K562 (cell line): ENCODE data around the gene SCYL2. TPM values are rescaled to one million over a fixed set of nuclear protein-coding genes. Genes with fewer than 3 reads are reported as not detected.

ENCODE experiments used
- ATAC-seq: fragments of 200-7000 bp; cut with Tn5 transposase; 3 replicates; pipeline ENCODE4 v1.9.1; 2020; ENCODE audit warnings: moderate library complexity
- BruUV-seq: library from RNA; stranded (reverse); fragments of 400-500 nt; replicated peaks from 2 replicates; lab custom pipeline; 2021; lab: Mats Ljungman, UMichigan
- CTCF ChIA-PET: fragments of 300-600 bp; formaldehyde crosslinking; extraction: SDS; loops from one replicate; lab custom pipeline; 2021; ENCODE audit warnings: low intra/inter-chr PET ratio; lab: Yijun Ruan, JAX
- POLR2A ChIA-PET: fragments of 300-600, 350-650 bp; sonication (Branson Sonifier 250); formaldehyde crosslinking; extraction: SDS; loops from one replicate; lab custom pipeline; 2021; ENCODE audit warnings: antibody characterized with exemption, inconsistent platforms; lab: Yijun Ruan, JAX
- DNase-seq, 4 experiments: peaks; one replicate each; pipeline versions ENCODE4 v3.0.0 to v3.0.0-alpha.2; 2011 to 2018; ENCODE audit warnings: low spot score in 3 of 4, mixed read lengths in 3 of 4; ENCODE audit errors: extremely low read depth in 1 of 4
- FAIRE-seq: peaks from 2 replicates; lab custom pipeline; 2011; peaks lifted over from hg19 to GRCh38; lab: Jason Lieb, UNC
- H2AFZ ChIP-seq: 2 replicates; pipeline ENCODE4 v1.6.0; 2011; ENCODE audit warnings: low read depth, low read length, control low read depth, inconsistent platforms
- H3K27ac ChIP-seq: fragments of 200-600 bp; 3 replicates; pipeline ENCODE4 v1.8.0; 2011; ENCODE audit warnings: low read depth, mild to moderate bottlenecking, control low read depth, inconsistent platforms, low read length, moderate library complexity, mixed read lengths; ENCODE audit errors: extremely low read depth
- H3K27me3 ChIP-seq, 2 experiments: fragments of 300-600 bp in 1 of 2; 2 replicates in 1 of 2; 3 replicates in 1 of 2; pipeline versions ENCODE4 v1.6.0 to v1.8.0; 2011; ENCODE audit warnings: inconsistent platforms in 2 of 2, low read length in 2 of 2, mild to moderate bottlenecking in 1 of 2, mixed read lengths in 1 of 2, moderate library complexity in 1 of 2; ENCODE audit not compliant: control insufficient read depth in 2 of 2, insufficient read depth in 2 of 2
- H3K36me3 ChIP-seq: fragments of 300-600 bp; 3 replicates; pipeline ENCODE4 v1.8.0; 2011; ENCODE audit warnings: mild to moderate bottlenecking, low read length, inconsistent platforms; ENCODE audit not compliant: control insufficient read depth, insufficient read depth
- H3K4me1 ChIP-seq, 2 experiments: fragments of 200-600 bp in 1 of 2; replicated peaks in 1 of 2; 2 replicates in 1 of 2; 3 replicates in 1 of 2; pipeline versions ENCODE4 v1.5.1 to v1.8.0; 2011; ENCODE audit warnings: inconsistent platforms in 2 of 2, low read length in 2 of 2, mild to moderate bottlenecking in 1 of 2, mixed read lengths in 1 of 2, moderate library complexity in 1 of 2; ENCODE audit not compliant: control insufficient read depth in 2 of 2, insufficient read depth in 2 of 2
- H3K4me2 ChIP-seq: 2 replicates; pipeline ENCODE4 v1.6.1; 2011; ENCODE audit warnings: low read length, control low read depth, inconsistent platforms, mixed read lengths; ENCODE audit not compliant: insufficient read depth
- H3K4me3 ChIP-seq: fragments of 200-600 bp; sonication (generic), shearing (Covaris generic); 2 replicates; pipeline ENCODE4 v1.5.1; 2016; ENCODE audit warnings: control low read depth, inconsistent platforms
- H3K79me2 ChIP-seq: fragments of 200-600 bp; 3 replicates; pipeline ENCODE4 v1.8.0; 2011; ENCODE audit warnings: low read length, inconsistent platforms; ENCODE audit not compliant: control insufficient read depth, insufficient read depth
- H3K9ac ChIP-seq, 2 experiments: 2 replicates each; pipeline versions ENCODE4 v1.6.0 to v1.6.1; 2011; ENCODE audit warnings: low read depth in 2 of 2, low read length in 2 of 2, control low read depth in 1 of 2, inconsistent platforms in 1 of 2, mild to moderate bottlenecking in 1 of 2, mixed read lengths in 1 of 2; ENCODE audit not compliant: insufficient read depth in 1 of 2
- H3K9me1 ChIP-seq: one replicate; pipeline ENCODE4 v1.6.0; 2011; ENCODE audit warnings: inconsistent platforms, mild to moderate bottlenecking, low read length, moderate library complexity; ENCODE audit not compliant: control insufficient read depth, insufficient read depth
- H3K9me3 ChIP-seq: replicated peaks from 2 replicates; pipeline ENCODE4 v1.5.1; 2011; ENCODE audit warnings: low read depth, low read length, inconsistent platforms; ENCODE audit not compliant: control insufficient read depth, insufficient read depth
- H4K20me1 ChIP-seq: replicated peaks from 2 replicates; pipeline ENCODE4 v1.6.1; 2011; ENCODE audit warnings: low read length, inconsistent platforms, mixed read lengths; ENCODE audit not compliant: control insufficient read depth, insufficient read depth
- MCM5 ChIP-seq: fragments of 450-650 bp; IDR thresholded peaks from 2 replicates; pipeline ENCODE4 v1.6.1; 2016; ENCODE audit warnings: low read depth
- MYNN ChIP-seq, 2 experiments: sonication (generic); formaldehyde crosslinking in 1 of 2; IDR thresholded peaks; 2 replicates each; pipeline versions ENCODE4 v1.5.0 to v1.6.1; 2016 to 2020; ENCODE audit warnings: antibody characterized with exemption in 1 of 2, missing genetic modification reagents in 1 of 2
- RBM25 ChIP-seq: fragments of 200-400 bp; formaldehyde crosslinking; IDR thresholded peaks from 2 replicates; pipeline ENCODE4 v1.6.1; 2018; ENCODE audit warnings: low read length, low read depth, moderate library complexity; ENCODE audit not compliant: severe bottlenecking
- RFX1 ChIP-seq: fragments of 450-650 bp; IDR thresholded peaks from 2 replicates; pipeline ENCODE4 v1.6.1; 2016; ENCODE audit warnings: mild to moderate bottlenecking, moderate library complexity
- ZFP36 ChIP-seq: fragments of 150-350 bp; IDR thresholded peaks from 2 replicates; pipeline ENCODE4 v1.6.1; 2018; ENCODE audit warnings: low read length, low read depth; ENCODE audit not compliant: partially characterized antibody
- ZNF561 ChIP-seq: fragments of 450-650 bp; formaldehyde crosslinking; conservative IDR thresholded peaks from 2 replicates; pipeline ENCODE4 v1.4.0; 2020; ENCODE audit warnings: mild to moderate bottlenecking, moderate library complexity
- ZNF668 ChIP-seq: fragments of 250-450 bp; sonication (Bioruptor Pico); IDR thresholded peaks from 2 replicates; pipeline ENCODE4 v1.8.0; 2022; ENCODE audit warnings: mild to moderate bottlenecking, inconsistent platforms
- WGBS: fragments of 100-300 bp; shearing (Covaris generic); methylation state at CpG from one replicate; pipeline ENCODE4 v1.1.6; 2016; ENCODE audit warnings: low coverage, mixed read lengths; ENCODE audit not compliant: insufficient coverage; ENCODE audit errors: missing lambda C conversion rate; 5-methylcytosine and 5-hydroxymethylcytosine counted together
- in situ Hi-C: fragments of 300-500 bp; cut with MboI; formaldehyde crosslinking; loops from 4 replicates; pipeline ENCODE4 v1.15.0; 2018; ENCODE audit warnings: inconsistent platforms, mixed read lengths
- intact Hi-C: fragments of 100-400 bp; cut with micrococcal nuclease; formaldehyde crosslinking; loops from 2 replicates; pipeline ENCODE4 v1.14.2; 2022
- polyA plus RNA-seq, 8 experiments: library from polyadenylated mRNA; depleted of rRNA in 4 of 8; stranded (reverse) in 5 of 8; unstranded in 3 of 8; fragments of >200 nt; fragmentation: Nextera tagmentation in 2 of 8; fragmentation: Illumina TruSeq in 1 of 8; extraction: Ambion mirVana in 2 of 8; extraction: Trizol in 1 of 8; gene quantifications; 2 replicates each; pipeline versions ENCODE4 v1.2.1 to v1.2.3, GENCODE V29; 2011 to 2014; ENCODE audit warnings: inconsistent platforms in 1 of 8, missing spikeins in 1 of 8
- total RNA-seq, 7 experiments: library from RNA; depleted of rRNA in 6 of 7; stranded (reverse); fragments of >200 nt in 6 of 7; fragmentation: Illumina TruSeq in 2 of 7; extraction: Trizol in 2 of 7; gene quantifications; 2 replicates each; pipeline versions ENCODE4 v1.2.1 to v1.2.3, GENCODE V29; 2011 to 2021; ENCODE audit warnings: low replicate concordance in 1 of 7

The SCYL2 gene
- total and polyA plus RNA-seq, 9 of the 15 experiments (the other 6 are each of a cell fraction or from before 2014, with no cell fraction given): 9.9 to 49.0 (median 32.9) TPM

GRCh38 chr12:100360450-100360849 is 93.5 kb downstream of the SCYL2 start:
- H3K4me2 ChIP-seq: no peak overlapping the region
- H3K27ac ChIP-seq: no peak overlapping the region
- H4K20me1 ChIP-seq: no peaks in the 10 kb centered on the region
- no peaks in the 10 kb centered on the region for H3K79me2 ChIP-seq
- ATAC-seq (no peak), FAIRE-seq (no peak), DNase-seq (no peak)
- BruUV-seq: no TSS peak
- H3K9ac ChIP-seq: no peak overlapping the region
- peaks cover 0 to 17% of the 10 kb centered on the region in 2 experiments; a peak in 2 of 5 replicates for H3K27me3 ChIP-seq
- POLR2A ChIA-PET: no interaction called here
- CTCF ChIA-PET: no interaction called here
- H3K4me1 ChIP-seq: no peaks in the 10 kb centered on the region
- no peak overlapping the region for H3K4me3 ChIP-seq
- no peak for TF ChIP-seq MYNN (IDR thresholded peaks at IDR 0.05)
- TF ChIP-seq MYNN (CRISPR knock-in tag; IDR thresholded peaks at IDR 0.05): no peak
- no peak for TF ChIP-seq ZNF561 (CRISPR knock-in tag)
- peak; percentile 94 for TF ChIP-seq RBM25
- no peak for TF ChIP-seq MCM5
- TF ChIP-seq ZFP36: peak; percentile 76
- in situ Hi-C loops (no loop called here), intact Hi-C loops (no loop called here)
- no peaks in the 10 kb centered on the region for H3K9me3 ChIP-seq
- H3K36me3 ChIP-seq: no peaks in the 10 kb centered on the region
- no peaks in the 10 kb centered on the region for H3K9me1 ChIP-seq
- H2AFZ ChIP-seq: no peak overlapping the region

GRCh38 chr12:100364324-100364723 is 97.3 kb downstream of the SCYL2 start:
- CTCF ChIA-PET: no interaction called here
- no peaks in the 10 kb centered on the region for H4K20me1 ChIP-seq
- no peaks in the 10 kb centered on the region for H3K9me3 ChIP-seq
- no TSS peak for BruUV-seq
- no peak overlapping the region for H3K4me3 ChIP-seq
- no peaks in the 10 kb centered on the region for H3K9me1 ChIP-seq
- FAIRE-seq: no peak
- no peak overlapping the region for H3K4me2 ChIP-seq
- H3K27ac ChIP-seq: no peak overlapping the region
- H3K4me1 ChIP-seq: no peaks in the 10 kb centered on the region
- intact Hi-C loops: no loop called here
- H3K36me3 ChIP-seq: no peaks in the 10 kb centered on the region
- peaks cover 0 to 7% of the 10 kb centered on the region in 2 experiments; a peak in 2 of 5 replicates for H3K27me3 ChIP-seq
- in situ Hi-C loops: no loop called here
- no peak overlapping the region for H2AFZ ChIP-seq
- POLR2A ChIA-PET: no interaction called here
- peak overlapping the region in 1 of 2 experiments; percentile 17; a peak in 1 of 4 replicates for H3K9ac ChIP-seq
- ATAC-seq: peak; percentile 36; the same call in 1 of the 3 replicates
- no peaks in the 10 kb centered on the region for H3K79me2 ChIP-seq
- TF ChIP-seq RFX1 (peak; percentile 25; the same call in 1 of the 2 replicates), ZNF668 (CRISPR knock-in tag) (no peak)
- 3% methylated on average over 4 of the region's 4 CpGs for WGBS
- no peak for DNase-seq
